ENCODE measurements around the gene CCR5AS.
A peak's percentile ranks its signal among the peaks of the same experiment; 100 is the strongest.

The CCR5AS gene

GRCh38 chr3:46361408-46362283 is 45.2 kb downstream of the CCR5AS start:
- no peak for DNase-seq (ENCODE audit: low spot score)
- H2AFZ ChIP-seq (replicated peaks), result no peak overlapping the region

GRCh38 chr3:46360907-46361306 is 46.0 kb downstream of the CCR5AS start:
- no peak for TF ChIP-seq CTCF (IDR thresholded peaks at IDR 0.05)
- no peak for TF ChIP-seq EZH2phosphoT487 (IDR thresholded peaks at IDR 0.05)
- no peak for TF ChIP-seq EZH2 (IDR thresholded peaks at IDR 0.05)
- H3K27me3 ChIP-seq, result no peaks in the 10 kb centered on the region
- no peaks in the 10 kb centered on the region for H4K20me1 ChIP-seq (ENCODE audit: low read depth)
- Mint-ChIP-seq H3K4me1 (peaks cover 26% of the 10 kb centered on the region), H3K27me3 (ENCODE audit: insufficient read depth, low read depth) (peaks cover 6% of the 10 kb centered on the region), H3K9me3 (no peaks in the 10 kb centered on the region), H3K27ac (peak overlapping the region; percentile 87), H3K4me3 (peak overlapping the region; percentile 30), H3K36me3 (no peaks in the 10 kb centered on the region)
- H3K36me3 ChIP-seq, result no peaks in the 10 kb centered on the region
- H3K27ac ChIP-seq, result peak overlapping the region; percentile 68
- peaks cover 3% of the 10 kb centered on the region for H3F3A ChIP-seq (ENCODE audit: low read depth)
- peak overlapping the region; percentile 28 for H3K4me2 ChIP-seq
- DNase-seq (ENCODE audit: low spot score), result no peak
- no peaks in the 10 kb centered on the region for H3K79me2 ChIP-seq (ENCODE audit: low read depth)
- H3K4me3 ChIP-seq, result no peak overlapping the region
- peaks cover 17% of the 10 kb centered on the region for H3K4me1 ChIP-seq
- H2AFZ ChIP-seq (replicated peaks), result no peak overlapping the region
- no peak overlapping the region for H3K9ac ChIP-seq
- H3K9me3 ChIP-seq (ENCODE audit: low read depth), result no peaks in the 10 kb centered on the region

More at GRCh38 chr3:46361408-46362283, 45.2 kb downstream of the CCR5AS start:
- H3K9me3 ChIP-seq (ENCODE audit: low read depth), result no peaks in the 10 kb centered on the region
- Mint-ChIP-seq H3K4me1 (peaks cover 26% of the 10 kb centered on the region), H3K36me3 (no peaks in the 10 kb centered on the region), H3K27me3 (ENCODE audit: insufficient read depth, low read depth) (peaks cover 9% of the 10 kb centered on the region), H3K9me3 (no peaks in the 10 kb centered on the region), H3K4me3 (no peak overlapping the region), H3K27ac (no peak overlapping the region)
- H3F3A ChIP-seq (ENCODE audit: low read depth), result peaks cover 3% of the 10 kb centered on the region
- H3K4me3 ChIP-seq, result no peak overlapping the region
- H3K27ac ChIP-seq, result no peak overlapping the region
- H3K36me3 ChIP-seq, result no peaks in the 10 kb centered on the region
- H4K20me1 ChIP-seq (ENCODE audit: low read depth), result no peaks in the 10 kb centered on the region
- TF ChIP-seq EZH2phosphoT487 (IDR thresholded peaks at IDR 0.05) (no peak), EZH2 (IDR thresholded peaks at IDR 0.05) (no peak), CTCF (IDR thresholded peaks at IDR 0.05) (no peak)
- no peak overlapping the region for H3K9ac ChIP-seq
- peaks cover 17% of the 10 kb centered on the region for H3K4me1 ChIP-seq
- no peaks in the 10 kb centered on the region for H3K27me3 ChIP-seq
- no peaks in the 10 kb centered on the region for H3K79me2 ChIP-seq (ENCODE audit: low read depth)
- H3K4me2 ChIP-seq, result no peak overlapping the region

GRCh38 chr3:46359733-46360493 is 47.0 kb downstream of the CCR5AS start:
- Histone ChIP-seq H3K9ac (no peak overlapping the region), H3F3A (ENCODE audit: low read depth) (peaks cover 3% of the 10 kb centered on the region), H3K4me1 (peaks cover 17% of the 10 kb centered on the region), H3K27me3 (no peaks in the 10 kb centered on the region), H2AFZ (replicated peaks) (peak overlapping the region; percentile 26), H3K9me3 (ENCODE audit: low read depth) (no peaks in the 10 kb centered on the region), H4K20me1 (ENCODE audit: low read depth) (no peaks in the 10 kb centered on the region), H3K27ac (no peak overlapping the region), H3K4me3 (no peak overlapping the region), H3K4me2 (peak overlapping the region; percentile 28), H3K36me3 (no peaks in the 10 kb centered on the region), H3K79me2 (ENCODE audit: low read depth) (no peaks in the 10 kb centered on the region)
- TF ChIP-seq CTCF (IDR thresholded peaks at IDR 0.05) (no peak), EZH2phosphoT487 (IDR thresholded peaks at IDR 0.05) (peak; percentile 36), EZH2 (IDR thresholded peaks at IDR 0.05) (no peak)
- Mint-ChIP-seq H3K9me3 (no peaks in the 10 kb centered on the region), H3K27ac (peak overlapping the region; percentile 19), H3K4me3 (no peak overlapping the region), H3K4me1 (peaks cover 26% of the 10 kb centered on the region), H3K36me3 (no peaks in the 10 kb centered on the region), H3K27me3 (ENCODE audit: insufficient read depth, low read depth) (peaks cover 3% of the 10 kb centered on the region)
- DNase-seq (ENCODE audit: low spot score), result peak; percentile 79

Data from neural progenitor cell (in vitro differentiated cells).